Activated CD4-positive, CD25-positive, alpha-beta regulatory T cell treated with anti-CD3 and anti-CD28 coated beads, Interleukin-2, amount 50 U/mL, for 72 hours (primary cell): Measurements from ENCODE around the gene TFRC.
"Not testable (repeated sequence)": the region's sequence is repeated elsewhere in the genome, so short reads cannot be mapped to it uniquely, and the experiment has no call there.

Experiments
- DNase-seq: peaks from one replicate; pipeline ENCODE4 v3.0.0; 2021

The TFRC gene

DNA sequence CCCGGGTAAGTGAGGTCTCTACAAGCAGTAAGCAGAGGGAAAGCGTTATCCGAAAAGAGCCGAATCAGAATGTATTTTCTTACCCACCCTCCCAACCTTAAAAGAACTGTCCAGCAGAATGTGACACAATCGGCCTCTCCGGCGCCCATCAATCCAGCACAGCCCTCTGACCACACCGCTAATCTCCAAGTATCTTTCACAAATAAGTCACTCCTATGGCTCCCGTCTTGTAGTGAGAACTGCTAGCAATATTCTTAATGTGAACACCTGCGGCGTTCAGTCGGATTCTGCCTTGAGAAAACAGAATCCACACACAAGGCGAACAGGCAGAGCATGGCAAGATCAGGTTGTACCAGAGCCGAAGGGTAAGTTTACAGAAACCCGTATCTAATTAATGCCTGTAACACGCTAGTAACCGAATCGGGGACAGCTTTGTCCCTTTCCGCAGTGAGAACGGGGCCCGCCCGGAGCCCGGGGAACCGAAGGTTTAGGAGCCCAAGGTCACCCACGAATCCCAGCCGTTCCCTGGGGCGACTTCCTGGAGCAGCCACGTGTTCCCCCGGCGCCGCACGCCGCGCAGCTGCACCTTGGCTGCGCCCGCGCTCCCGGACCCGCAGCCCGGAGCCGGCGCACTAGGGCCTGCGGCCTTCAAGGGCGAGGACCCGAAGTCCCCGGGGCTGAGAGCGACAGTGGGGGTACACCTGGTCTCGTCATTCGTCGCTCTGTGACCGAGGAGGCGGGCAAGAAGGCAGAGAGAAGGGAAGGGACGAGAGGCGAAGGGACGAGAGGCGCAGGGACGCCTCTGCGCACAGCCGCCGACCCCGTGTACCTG, 672 bp downstream of the TFRC start:
- peak; percentile 69 for DNase-seq

DNA sequence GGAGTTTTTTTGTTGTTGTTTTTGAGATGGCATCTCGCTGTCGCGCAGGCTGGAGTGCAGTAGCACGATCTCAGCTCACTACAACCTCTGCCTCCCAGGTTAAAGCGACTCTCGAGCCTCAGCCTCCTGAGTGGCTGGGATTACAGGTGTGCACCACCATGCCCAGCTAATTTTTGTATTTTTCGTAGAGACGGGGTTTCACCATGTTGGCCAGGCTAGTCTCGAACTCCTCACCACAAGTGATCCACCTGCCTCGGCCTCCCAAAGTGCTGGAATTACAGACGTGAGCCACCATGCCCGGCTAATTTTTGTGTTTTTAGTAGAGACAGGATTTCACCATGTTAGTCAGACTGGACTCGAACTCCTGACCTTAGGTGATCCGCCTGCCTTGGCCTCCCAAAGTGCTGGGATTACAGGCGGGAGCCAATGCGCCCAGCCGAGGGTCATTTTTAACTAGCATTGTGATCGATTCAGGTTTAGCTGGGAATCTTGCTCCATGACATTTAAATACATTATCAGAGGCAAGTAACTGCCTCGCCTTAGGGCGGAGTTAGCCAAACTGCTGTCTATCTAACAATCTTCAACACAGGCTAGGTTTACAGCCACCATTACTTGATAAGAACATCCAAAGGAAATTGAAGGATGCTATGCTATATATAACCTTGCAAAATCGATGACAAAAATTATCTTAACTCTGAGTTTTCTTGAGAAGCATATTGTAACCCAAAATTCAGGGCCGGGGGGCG, 1.6 kb downstream of the TFRC start:
- DNase-seq, result not testable (repeated sequence)

DNA sequence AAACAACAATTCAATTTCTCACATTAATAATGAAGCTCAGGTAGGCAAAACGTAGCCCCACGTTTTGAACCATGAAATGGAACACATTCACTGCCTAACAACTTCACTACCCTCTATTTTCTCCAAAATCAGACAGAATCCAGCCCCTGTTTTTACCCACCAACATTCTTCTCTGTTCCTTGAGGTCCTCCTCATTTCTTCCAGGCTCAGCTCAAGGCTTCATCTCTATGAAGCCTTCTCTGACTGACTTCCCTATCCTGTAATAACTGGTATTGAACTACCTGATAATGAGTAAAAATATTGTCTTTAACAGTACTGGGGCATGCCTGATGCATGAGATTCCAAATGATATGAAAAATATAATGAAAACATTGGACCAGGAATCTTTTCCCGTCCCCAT, 2.2 kb downstream of the TFRC start:
- no peak for DNase-seq

DNA sequence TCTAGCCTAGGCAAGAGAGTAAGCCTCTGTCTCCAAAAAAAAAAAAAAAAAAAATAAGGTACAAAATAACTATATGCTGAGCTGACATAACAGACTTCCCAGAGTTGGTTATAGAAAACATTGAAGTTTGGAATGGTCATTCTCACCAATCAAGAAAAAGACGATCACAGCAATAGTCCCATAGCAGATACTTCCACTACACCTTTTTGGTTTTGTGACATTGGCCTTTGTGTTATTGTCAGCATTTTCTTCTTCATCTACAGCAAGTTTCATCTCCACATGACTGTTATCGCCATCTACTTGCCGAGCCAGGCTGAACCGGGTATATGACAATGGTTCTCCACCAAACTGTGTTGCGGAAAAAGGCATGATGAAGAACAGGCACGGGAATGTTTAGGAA, 6.9 kb downstream of the TFRC start:
- DNase-seq, result no peak

DNA sequence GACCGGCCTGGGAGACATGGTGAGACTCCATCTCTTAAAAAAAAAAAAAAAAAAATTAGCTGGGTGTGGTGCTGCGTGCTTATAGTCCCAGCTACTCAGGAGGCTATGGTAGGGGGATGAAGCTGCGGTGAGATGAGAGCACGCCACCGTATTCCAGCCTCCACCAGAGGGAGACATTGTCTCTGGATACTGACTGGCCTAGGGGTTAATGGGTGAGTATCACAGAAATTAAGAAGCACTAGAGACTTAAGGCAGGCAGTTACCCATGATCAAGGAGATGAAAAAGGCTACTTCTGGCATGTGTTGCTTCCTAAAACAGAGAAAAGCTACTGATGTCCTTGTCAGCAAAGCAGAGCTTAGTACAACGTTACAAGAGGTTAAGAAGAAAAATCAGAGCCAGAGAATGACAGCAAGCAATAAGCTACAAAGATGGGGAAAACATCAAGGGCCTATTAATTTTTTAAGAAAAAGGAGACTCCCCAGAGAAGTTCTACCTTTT, 8.6 kb downstream of the TFRC start:
- peak; percentile 53 for DNase-seq

DNA sequence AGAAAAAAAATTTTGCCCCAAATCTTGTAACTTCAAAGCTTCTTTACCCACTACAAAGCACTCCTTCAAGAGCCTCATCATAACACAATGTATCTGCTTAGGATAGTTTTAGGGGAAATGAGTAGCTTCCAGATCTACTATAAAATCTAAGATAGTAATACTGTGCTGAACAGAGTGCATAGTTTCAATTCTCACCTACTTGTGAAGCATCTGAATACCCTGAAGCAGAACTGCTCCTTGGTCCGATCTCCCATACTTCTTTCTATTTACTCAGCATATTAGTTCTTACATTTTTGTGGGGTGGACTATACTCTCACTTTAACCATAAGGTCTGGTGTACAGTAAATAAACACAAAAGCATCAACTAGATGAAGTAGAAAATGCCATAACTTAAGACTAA, 9.6 kb downstream of the TFRC start:
- no peak for DNase-seq

DNA sequence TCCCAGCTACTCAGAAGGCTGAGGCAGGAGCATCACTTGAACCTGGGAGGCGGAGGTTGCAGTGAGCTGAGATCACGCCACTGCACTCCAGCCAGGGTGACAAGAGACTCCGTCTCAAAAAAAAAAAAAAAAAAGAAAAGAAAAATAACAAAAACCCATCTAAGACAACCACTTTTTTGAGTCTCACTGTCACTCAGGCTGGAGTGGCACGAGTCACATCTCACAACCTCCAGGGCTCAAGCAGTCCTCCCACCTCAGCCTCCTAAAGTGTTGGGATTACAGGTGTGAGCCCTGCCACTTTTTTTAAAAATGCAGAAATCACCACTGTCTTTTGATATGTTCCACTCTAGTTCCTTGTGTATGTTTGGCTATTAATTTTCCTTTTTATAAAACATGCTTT, 13.1 kb downstream of the TFRC start:
- DNase-seq, result not testable (repeated sequence)

DNA sequence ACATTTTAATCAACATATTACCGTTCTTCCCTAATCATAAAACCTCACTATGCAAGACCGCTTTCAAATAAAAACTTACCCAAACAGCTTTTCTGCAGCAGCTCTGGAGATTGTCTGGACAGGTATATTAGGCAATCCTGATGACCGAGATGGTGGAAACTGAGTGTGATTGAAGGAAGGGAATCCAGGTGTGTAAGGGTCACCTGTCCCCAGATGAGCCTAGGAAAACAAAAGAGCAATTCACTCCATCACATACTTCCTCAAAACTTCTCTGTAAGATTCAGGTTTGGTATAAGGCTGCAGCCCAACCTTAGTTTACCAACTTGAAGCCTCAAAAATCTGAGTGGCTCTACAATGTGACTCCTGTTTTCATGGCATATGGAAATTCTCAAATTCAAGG, 14.5 kb downstream of the TFRC start:
- no peak for DNase-seq

DNA sequence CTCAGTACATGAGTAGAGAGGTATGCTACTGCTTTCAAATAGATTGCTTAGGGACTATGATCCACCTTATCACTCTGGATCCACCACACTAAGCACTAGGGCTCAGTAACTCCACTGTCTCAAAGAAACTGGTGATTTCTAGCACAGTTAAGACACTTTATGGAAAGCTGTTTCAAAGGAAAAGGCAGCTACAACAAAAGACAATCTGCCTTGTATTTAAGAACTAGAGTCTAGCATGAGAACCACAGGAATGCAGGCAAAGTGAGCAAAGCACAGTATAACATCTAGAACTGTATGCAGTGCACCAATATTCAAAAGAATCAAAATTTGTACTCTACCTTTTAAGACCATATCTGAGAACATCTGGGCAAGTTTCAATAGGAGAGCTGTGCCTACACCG, 17.9 kb downstream of the TFRC start:
- no peak for DNase-seq

DNA sequence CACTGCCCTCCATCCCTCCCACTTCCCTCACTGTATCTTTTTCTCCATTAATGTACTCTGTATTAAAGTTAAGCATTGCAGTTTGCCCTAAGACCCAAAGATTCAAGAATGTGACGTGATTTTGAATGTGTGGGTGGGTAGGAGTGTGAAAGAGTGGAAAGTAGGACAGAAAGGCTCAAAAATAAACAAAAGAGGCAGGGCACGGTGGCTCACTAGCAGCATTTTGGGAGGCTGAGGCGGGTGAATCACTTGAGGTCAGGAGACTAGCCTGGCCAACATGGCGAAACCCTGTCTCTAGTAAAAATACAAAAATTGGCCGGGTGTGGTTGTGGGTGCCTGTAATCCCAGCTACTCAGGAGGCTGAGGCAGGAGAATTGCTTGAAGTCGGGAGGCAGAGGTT, 18.4 kb downstream of the TFRC start:
- no peak for DNase-seq

DNA sequence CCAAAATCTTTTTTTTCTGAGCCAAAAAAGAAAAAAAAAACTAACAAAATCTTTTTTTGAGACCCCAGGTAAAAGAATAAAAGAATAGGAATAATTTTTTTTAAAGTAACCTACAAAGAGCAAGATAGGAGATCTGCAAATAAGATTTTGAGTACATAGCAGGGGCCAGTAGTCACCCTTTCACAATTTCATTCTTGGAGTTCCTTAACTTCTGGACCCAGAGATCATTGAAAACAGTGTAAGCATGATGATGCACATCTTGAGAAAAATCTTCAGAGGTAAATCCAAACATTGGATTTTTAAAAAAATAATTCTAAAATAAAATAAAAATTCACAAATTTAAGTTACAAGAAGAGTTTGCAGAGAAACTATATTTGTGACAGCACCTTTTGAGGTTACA, 18.8 kb downstream of the TFRC start:
- no peak for DNase-seq

DNA sequence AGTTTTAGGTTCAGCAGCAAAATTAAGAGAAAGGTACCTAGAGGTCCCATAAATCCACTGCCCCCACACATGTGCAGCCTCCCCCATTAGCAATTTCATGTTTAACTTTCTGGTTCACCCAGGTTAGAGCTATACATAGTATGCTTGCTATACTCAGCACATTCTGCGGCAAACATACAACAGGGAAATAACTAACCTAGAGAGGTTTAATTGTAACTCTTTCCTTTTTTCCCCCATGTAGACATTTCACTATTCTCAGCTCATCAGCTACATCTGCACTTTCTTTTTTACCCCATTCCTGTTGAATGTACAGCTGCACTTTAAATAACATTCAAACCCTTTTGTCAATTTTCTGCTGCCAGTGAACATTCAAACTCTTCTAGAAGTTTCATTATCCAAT, 21.1 kb downstream of the TFRC start:
- DNase-seq, result no peak

DNA sequence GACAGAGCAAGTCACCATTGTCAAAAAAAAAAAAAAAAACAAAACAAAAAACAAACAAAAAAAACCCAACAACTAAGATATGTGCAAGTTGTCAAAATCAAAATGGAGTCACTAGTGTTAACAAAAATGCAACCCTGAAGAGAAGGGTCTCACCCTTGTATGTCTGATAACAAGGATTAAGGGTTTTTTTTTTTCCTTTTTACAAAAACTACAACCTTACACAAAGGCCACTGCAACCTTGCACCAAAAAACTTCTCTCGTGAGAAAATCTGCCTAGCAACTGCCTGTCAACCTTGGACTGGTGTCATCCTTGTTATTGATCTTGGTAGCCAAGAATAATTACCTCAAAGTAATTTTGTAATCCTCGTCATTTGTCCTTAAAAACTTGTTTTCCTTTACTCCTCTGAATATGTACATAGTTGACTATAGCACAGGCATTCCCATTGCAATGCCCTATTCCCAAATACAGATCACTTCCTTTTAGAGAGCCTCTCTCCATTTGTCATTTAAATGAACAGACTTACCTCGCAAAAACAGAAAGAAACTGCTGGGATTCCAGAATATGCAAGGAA, 24.0 kb downstream of the TFRC start:
- DNase-seq, result no peak

DNA sequence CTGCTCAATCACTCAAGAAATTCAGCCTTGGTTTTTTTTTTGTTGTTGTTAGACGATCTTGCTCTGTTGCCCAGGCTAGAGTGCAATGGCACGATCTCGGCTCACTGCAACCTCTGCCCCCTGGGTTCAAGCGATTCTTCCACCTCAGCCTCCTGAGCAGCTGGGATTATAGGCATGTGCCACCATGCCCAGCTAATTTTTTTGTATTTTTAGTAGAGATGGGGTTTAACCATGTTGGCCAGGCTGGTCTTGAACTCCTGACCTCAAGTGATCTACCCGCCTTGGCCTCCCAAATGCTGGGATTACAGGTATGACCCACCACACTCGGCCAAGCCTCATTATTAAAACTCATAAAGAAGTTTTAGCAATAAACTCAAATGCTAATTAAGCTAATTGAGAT, 25.5 kb downstream of the TFRC start:
- DNase-seq, result not testable (repeated sequence)

DNA sequence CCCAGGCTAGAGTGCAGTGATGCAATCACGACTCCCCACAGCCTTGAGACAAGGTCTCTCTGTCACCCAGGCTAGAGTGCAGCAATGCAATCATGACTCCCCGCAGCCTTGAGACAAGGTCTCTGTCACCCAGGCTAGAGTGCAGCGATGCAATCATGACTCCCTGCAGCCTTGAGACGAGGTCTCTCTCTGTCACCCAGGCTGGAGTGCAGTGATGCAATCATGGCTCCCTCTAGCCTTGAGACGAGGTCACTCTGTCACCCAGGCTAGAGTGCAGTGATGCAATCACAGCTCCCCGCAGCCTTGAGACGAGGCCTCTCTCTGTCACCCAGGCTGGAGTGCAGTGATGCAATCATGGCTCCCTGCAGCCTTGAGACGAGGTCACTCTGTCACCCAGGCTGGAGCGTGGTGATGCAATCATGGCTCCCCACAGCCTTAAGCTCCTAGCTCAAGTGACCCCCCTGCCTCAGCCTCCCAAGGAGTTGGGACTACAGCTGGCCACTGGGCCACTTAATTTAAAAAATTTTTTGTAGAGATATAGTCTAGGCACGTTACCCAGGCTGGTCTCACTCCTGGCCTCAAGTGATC, 26.1 kb downstream of the TFRC start:
- no peak for DNase-seq

DNA sequence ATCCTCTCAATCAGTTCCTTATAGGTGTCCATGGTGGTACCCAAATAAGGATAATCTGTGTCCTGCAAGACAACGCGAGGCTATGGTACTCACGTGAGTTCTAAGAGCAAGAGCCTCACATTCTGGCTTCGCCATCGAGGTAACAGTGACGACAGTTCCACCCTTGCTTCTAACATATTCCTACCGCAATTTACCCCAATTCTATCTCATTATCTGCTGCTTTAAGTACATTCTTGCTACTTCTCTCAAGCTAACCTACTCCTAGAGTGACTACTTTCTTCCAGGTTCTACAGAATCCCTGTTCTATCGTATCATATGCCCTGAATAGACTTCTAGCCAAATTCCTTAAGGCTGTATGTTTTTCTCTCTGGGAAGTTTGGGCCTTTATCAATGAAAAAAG, 26.6 kb downstream of the TFRC start:
- no peak for DNase-seq

DNA sequence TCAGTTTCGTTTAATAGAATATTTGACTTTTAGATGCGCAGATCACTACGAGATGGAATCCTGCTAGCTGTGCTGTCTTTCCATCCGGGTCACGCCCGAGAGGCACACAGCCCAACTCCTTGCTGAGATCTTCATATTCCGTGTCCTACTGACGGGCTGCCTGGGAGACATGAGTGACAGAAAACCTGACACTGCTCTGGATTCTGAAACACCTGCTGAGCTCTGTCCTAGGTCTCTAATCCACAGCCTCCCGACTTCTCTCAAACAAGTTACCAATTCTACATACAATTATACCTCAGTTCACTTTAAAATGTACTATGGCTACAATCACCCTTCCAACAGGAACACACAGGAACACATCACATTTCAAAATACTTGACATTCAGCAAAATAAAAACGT, 27.2 kb downstream of the TFRC start:
- no peak for DNase-seq

DNA sequence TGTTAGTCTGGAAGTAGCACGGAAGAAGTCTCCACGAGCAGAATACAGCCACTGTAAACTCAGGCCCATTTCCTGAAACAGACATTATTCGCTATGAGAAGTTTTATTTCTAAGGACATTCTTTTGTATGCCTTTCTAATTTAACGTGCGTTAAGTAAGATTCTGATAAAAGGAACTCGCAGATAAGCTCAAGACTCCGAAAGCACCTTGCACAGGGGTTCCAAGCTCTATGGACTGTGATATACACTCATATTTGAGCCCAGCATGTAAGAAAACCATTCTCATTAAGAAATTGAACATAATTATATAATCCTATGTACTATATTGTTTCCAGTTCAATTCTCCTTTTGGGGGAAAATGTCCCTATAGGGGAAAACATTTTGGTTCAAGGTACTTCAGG, 28.4 kb downstream of the TFRC start:
- no peak for DNase-seq

DNA sequence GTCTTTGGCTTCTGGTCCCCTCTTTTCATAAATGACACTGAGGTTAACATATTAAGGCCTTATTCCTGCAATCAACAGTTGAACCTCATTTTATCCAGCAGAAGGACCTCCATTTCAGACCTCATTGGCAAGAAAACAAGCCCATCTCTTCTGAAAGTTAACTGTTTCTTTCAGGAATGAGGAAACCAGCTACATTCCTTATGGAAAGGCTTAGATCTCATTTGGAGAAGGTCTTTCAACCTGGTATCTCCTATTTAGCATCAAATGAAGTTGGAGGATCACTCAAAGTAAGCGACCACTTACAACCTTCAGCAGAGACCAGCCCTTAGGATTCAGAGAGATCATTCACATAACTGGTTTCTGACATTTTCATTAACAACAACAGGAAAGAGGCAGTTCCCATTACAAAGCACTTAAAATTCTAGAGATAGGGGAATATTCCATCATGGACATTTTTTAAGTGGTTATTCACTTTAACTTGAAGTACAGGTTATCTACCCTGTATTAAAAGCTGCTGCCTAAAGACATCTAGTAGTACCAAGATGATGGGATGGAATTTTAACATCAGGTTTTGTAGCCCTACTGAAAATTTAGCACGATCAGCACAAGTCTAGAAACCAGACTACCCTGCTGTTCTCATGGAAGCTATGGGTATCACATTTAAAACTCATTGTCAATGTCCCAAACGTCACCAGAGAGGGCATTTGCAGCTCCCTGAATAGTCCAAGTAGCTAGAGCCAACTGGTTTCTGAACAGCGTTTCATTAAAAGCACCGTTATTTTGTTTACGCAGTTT, 30.4 kb downstream of the TFRC start:
- no peak for DNase-seq

DNA sequence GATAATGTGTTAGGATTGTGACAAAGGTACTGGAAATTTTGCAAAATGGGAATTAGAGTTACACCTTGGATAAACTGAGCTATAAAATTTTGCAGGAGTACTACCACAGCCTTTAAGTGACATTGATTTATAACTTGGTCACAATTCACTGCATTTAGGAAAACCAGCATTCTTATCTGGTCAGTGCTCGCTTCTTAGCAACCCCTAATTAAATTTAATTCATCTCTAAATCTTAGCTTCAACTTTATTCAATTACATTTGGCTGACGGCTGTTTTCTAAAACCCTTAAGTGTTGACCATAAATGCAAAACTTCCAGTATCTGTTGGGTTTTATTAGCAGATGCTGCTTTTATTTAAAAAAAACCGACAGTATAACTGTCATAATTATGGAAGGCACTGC, 31.3 kb downstream of the TFRC start:
- DNase-seq, result no peak

DNA sequence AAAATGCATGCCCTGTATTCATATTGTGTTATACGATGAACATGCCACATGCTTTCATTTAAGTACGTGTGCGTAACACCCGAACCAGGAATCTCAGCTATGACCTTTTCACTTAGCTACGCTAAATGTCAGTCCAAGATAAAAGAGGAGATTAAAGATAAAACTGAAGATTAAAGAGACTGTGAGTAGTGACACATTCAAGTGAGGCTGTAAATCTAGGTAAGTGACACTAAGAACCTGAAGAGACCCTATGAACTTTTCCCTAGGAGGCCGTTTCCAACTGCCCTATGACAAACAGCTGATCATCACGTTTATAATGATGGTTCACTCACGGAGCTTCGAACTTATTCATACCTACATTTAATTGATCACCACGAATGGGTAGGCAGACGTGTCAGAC, 32.2 kb downstream of the TFRC start:
- no peak for DNase-seq

DNA sequence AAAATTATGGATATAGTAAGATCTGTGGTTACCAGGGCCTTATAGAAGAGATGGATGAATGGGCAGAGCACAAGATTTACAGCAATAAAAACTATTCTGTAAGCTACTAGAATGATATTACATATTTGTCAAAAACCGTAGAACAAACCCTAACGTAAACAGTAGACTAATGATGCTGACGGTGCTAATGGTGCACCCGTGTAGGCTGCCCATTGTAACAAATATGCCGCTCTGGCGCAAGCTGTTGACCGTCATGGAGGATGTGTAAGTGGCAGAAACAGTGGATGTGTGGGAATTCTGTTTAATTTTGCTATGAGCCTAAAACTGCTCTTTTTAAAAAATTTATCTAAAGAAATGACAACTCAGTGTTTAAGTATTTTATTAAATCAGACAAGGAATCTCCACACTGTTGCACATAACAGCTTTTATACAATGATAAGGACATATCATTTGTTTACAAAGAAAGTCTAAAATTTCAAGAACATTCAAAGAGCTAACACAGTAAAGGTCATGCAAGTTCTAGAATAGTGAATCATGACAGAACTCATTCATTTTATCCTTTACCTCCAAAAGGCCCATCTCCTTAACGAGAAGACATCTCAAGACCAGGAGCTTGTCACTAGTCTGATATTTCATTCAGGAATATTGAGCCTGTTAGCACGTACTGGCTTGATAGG, 32.8 kb downstream of the TFRC start:
- no peak for DNase-seq
